K562 (cell line): Measurements from ENCODE around the gene TMPRSS9. TPM values are rescaled to one million over a fixed set of nuclear protein-coding genes. Genes with fewer than 3 reads are reported as not detected.

Experiments used
- BRF1 ChIP-seq: IDR thresholded peaks from 3 replicates; pipeline ENCODE4 v1.6.1; 2011; ENCODE audit warnings: borderline replicate concordance, mild to moderate bottlenecking; ENCODE audit not compliant: insufficient read length; ENCODE audit errors: extremely low read depth
- DMBX1 ChIP-seq: fragments of 250-450 bp; sonication (Bioruptor Pico); IDR thresholded peaks from 2 replicates; pipeline ENCODE4 v1.8.0; 2022; ENCODE audit warnings: inconsistent platforms, mild to moderate bottlenecking, moderate library complexity, borderline replicate concordance
- E2F3 ChIP-seq: fragments of 250-450 bp; sonication (Bioruptor Pico); IDR thresholded peaks from 2 replicates; pipeline ENCODE4 v1.4.0; 2020; ENCODE audit warnings: mild to moderate bottlenecking
- HDAC2 ChIP-seq: fragments of 450-650 bp; IDR thresholded peaks from 2 replicates; pipeline ENCODE4 v1.6.1; 2016; ENCODE audit warnings: mild to moderate bottlenecking
- HES1 ChIP-seq: fragments of 450-650 bp; IDR thresholded peaks from 2 replicates; pipeline ENCODE4 v1.6.1; 2016; ENCODE audit warnings: low read depth, mild to moderate bottlenecking, moderate library complexity
- HNRNPH1 ChIP-seq: fragments of 200-400 bp; formaldehyde crosslinking; optimal IDR thresholded peaks from 2 replicates; pipeline ENCODE3; 2017; ENCODE audit warnings: low read depth, mild to moderate bottlenecking, low read length, moderate library complexity
- JUND ChIP-seq, 2 experiments: IDR thresholded peaks; 2 replicates in 1 of 2; 3 replicates in 1 of 2; pipeline ENCODE4 v1.6.1; 2011; ENCODE audit warnings: borderline replicate concordance in 2 of 2, low read depth in 2 of 2, low read length in 2 of 2, improper control_type of control experiment in 1 of 2, missing biosample characterization in 1 of 2, missing genetic modification characterization in 1 of 2, missing genetic modification reagents in 1 of 2
- KHSRP ChIP-seq: fragments of 450-650 bp; IDR thresholded peaks from 2 replicates; pipeline ENCODE4 v1.6.1; 2017
- LEF1 ChIP-seq: fragments of 450-650 bp; IDR thresholded peaks from 2 replicates; pipeline ENCODE4 v1.6.1; 2016; ENCODE audit warnings: mild to moderate bottlenecking
- MECOM ChIP-seq: fragments of 250-450 bp; sonication (Bioruptor Pico); IDR thresholded peaks from 2 replicates; pipeline ENCODE4 v1.8.0; 2022; ENCODE audit warnings: inconsistent platforms
- MED1 ChIP-seq: sonication (generic); formaldehyde crosslinking; IDR thresholded peaks from 2 replicates; pipeline ENCODE4 v1.8.1; 2023; ENCODE audit warnings: missing genetic modification reagents, borderline replicate concordance
- NFE2 ChIP-seq: IDR thresholded peaks from 2 replicates; pipeline ENCODE4 v1.6.1; 2014; ENCODE audit warnings: antibody characterized with exemption, low read depth
- NFIC ChIP-seq: fragments of 450-650 bp; IDR thresholded peaks from 2 replicates; pipeline ENCODE4 v1.6.1; 2017; ENCODE audit warnings: mild to moderate bottlenecking, inconsistent platforms
- OTX1 ChIP-seq: fragments of 450-650 bp; formaldehyde crosslinking; IDR thresholded peaks from 2 replicates; pipeline ENCODE4 v1.4.0; 2022; ENCODE audit warnings: mild to moderate bottlenecking
- PRMT5 ChIP-seq: sonication (generic); formaldehyde crosslinking; IDR thresholded peaks from 2 replicates; pipeline ENCODE4 v1.5.0; 2020; ENCODE audit warnings: missing genetic modification reagents
- SMARCB1 ChIP-seq: IDR thresholded peaks from 2 replicates; pipeline ENCODE4 v1.6.1; 2011; ENCODE audit warnings: improper control_type of control experiment, low read depth; ENCODE audit not compliant: insufficient read length
- TRIM24 ChIP-seq, 2 experiments: fragments of 450-650 bp; IDR thresholded peaks; 2 replicates each; pipeline ENCODE4 v1.6.1; 2016
- ZBTB1 ChIP-seq: sonication (generic); formaldehyde crosslinking; IDR thresholded peaks from 2 replicates; pipeline ENCODE4 v1.8.1; 2023; ENCODE audit warnings: missing genetic modification reagents, low read depth, mild to moderate bottlenecking, borderline replicate concordance
- ZBTB26 ChIP-seq: fragments of 450-650 bp; formaldehyde crosslinking; IDR thresholded peaks from 2 replicates; pipeline ENCODE4 v1.4.0; 2022; ENCODE audit warnings: missing genetic modification characterization
- ZNF316 ChIP-seq: fragments of 450-650 bp; IDR thresholded peaks from 2 replicates; pipeline ENCODE4 v1.6.1; 2016
- ZNF436 ChIP-seq: fragments of 250-450, 450-650 bp; sonication (Bioruptor Pico); formaldehyde crosslinking; IDR thresholded peaks from 2 replicates; pipeline ENCODE4 v1.7.0; 2020; ENCODE audit warnings: mild to moderate bottlenecking
- ZNF444 ChIP-seq: fragments of 250-450 bp; sonication (Bioruptor Pico); IDR thresholded peaks from 2 replicates; pipeline ENCODE4 v1.4.0; 2020; ENCODE audit warnings: mild to moderate bottlenecking, moderate library complexity
- ZNF561 ChIP-seq: fragments of 450-650 bp; formaldehyde crosslinking; conservative IDR thresholded peaks from 2 replicates; pipeline ENCODE4 v1.4.0; 2020; ENCODE audit warnings: mild to moderate bottlenecking, moderate library complexity
- ZNF699 ChIP-seq: fragments of 250-450 bp; sonication (Bioruptor Pico); IDR thresholded peaks from 2 replicates; pipeline ENCODE4 v1.8.0; 2021; ENCODE audit warnings: mild to moderate bottlenecking, moderate library complexity; ENCODE audit not compliant: insufficient replicate concordance
- ZNF780A ChIP-seq: fragments of 250-450 bp; sonication (Bioruptor Pico); IDR thresholded peaks from 2 replicates; pipeline ENCODE4 v1.5.0; 2021; ENCODE audit warnings: mild to moderate bottlenecking
- ZSCAN32 ChIP-seq: fragments of 450-650 bp; formaldehyde crosslinking; IDR thresholded peaks from 2 replicates; pipeline ENCODE4 v1.4.0; 2020; ENCODE audit warnings: mild to moderate bottlenecking, moderate library complexity
- polyA plus RNA-seq, 8 experiments: library from polyadenylated mRNA; depleted of rRNA in 4 of 8; stranded (reverse) in 5 of 8; unstranded in 3 of 8; fragments of >200 nt; fragmentation: Nextera tagmentation in 2 of 8; fragmentation: Illumina TruSeq in 1 of 8; extraction: Ambion mirVana in 2 of 8; extraction: Trizol in 1 of 8; gene quantifications; 2 replicates each; pipeline versions ENCODE4 v1.2.1 to v1.2.3, GENCODE V29; 2011 to 2014; ENCODE audit warnings: inconsistent platforms in 1 of 8, missing spikeins in 1 of 8
- total RNA-seq, 7 experiments: library from RNA; depleted of rRNA in 6 of 7; stranded (reverse); fragments of >200 nt in 6 of 7; fragmentation: Illumina TruSeq in 2 of 7; extraction: Trizol in 2 of 7; gene quantifications; 2 replicates each; pipeline versions ENCODE4 v1.2.1 to v1.2.3, GENCODE V29; 2011 to 2021; ENCODE audit warnings: low replicate concordance in 1 of 7

TMPRSS9 gene
- total and polyA plus RNA-seq, 9 of the 15 experiments (the other 6 are each of a cell fraction or from before 2014, with no cell fraction given), result 0.01 to 0.03 TPM; not detected in 7

GRCh38 chr19:2427429-2428320, 67.6 kb downstream of the TMPRSS9 start, which contains the start of gene TIMM13 (continued):
- TF ChIP-seq MED1 (CRISPR knock-in tag) (no peak), MECOM (CRISPR knock-in tag) (no peak), DMBX1 (CRISPR knock-in tag) (no peak), ZBTB26 (CRISPR knock-in tag) (0 out of 2 replicates have a peak, but pooled peaks have one; percentile 71), LEF1 (no peak), ZNF316 (no peak), ZNF436 (CRISPR knock-in tag) (no peak), ZNF561 (CRISPR knock-in tag) (no peak), JUND (IDR thresholded peaks at IDR 0.05; ENCODE audit: borderline replicate concordance, low read depth, low read length) (0 out of 2 replicates have a peak, but pooled peaks have one; percentile 4), JUND (tag; IDR thresholded peaks at IDR 0.05; ENCODE audit: borderline replicate concordance, low read depth, low read length) (no peak), HES1 (no peak), ZNF780A (no peak), NFIC (peak; percentile 26; the same call in 1 of the 2 replicates), BRF1 (no peak), KHSRP (peak; percentile 59; the same call in 1 of the 2 replicates), ZNF444 (CRISPR knock-in tag) (no peak), ZNF699 (no peak), PRMT5 (CRISPR knock-in tag) (no peak), TRIM24 (IDR thresholded peaks at IDR 0.05) (no peak), OTX1 (CRISPR knock-in tag) (peak; percentile 72; the same call in 1 of the 2 replicates), SMARCB1 (no peak), HNRNPH1 (no peak), ZSCAN32 (CRISPR knock-in tag) (peak; percentile 23; the same call in 1 of the 2 replicates), NFE2 (no peak), ZBTB1 (CRISPR knock-in tag) (0 out of 2 replicates have a peak, but pooled peaks have one; percentile 39), E2F3 (CRISPR knock-in tag) (peak; percentile 85; the same call in 1 of the 2 replicates), HDAC2 (no peak)
